DOHH2 (cell line): ENCODE measurements around the gene HSPA1L.
"Not testable (repeated sequence)": the region's sequence is repeated elsewhere in the genome, so short reads cannot be mapped to it uniquely, and the experiment has no call there.

Source experiments
- H3F3A ChIP-seq: fragments of 200-600 bp; sonication (generic), shearing (Covaris generic); 2 replicates; pipeline ENCODE4 v1.6.0; 2016; ENCODE audit warnings: antibody characterized with exemption, mild to moderate bottlenecking; ENCODE audit not compliant: control insufficient read depth, insufficient read depth
- H3K27ac ChIP-seq: fragments of 200-600 bp; sonication (generic); 2 replicates; pipeline ENCODE4 v1.5.1; 2014; ENCODE audit warnings: low read depth, mild to moderate bottlenecking, low read length, moderate library complexity
- H3K27me3 ChIP-seq: fragments of 200-600 bp; sonication (generic); 2 replicates; pipeline ENCODE4 v1.6.1; 2014; ENCODE audit warnings: mild to moderate bottlenecking, low read length, mixed read lengths; ENCODE audit not compliant: control insufficient read depth
- H3K36me3 ChIP-seq: fragments of 200-600 bp; sonication (generic); 2 replicates; pipeline ENCODE4 v1.6.1; 2014; ENCODE audit warnings: mild to moderate bottlenecking, low read length, moderate library complexity, mixed read lengths; ENCODE audit not compliant: control insufficient read depth
- H3K4me1 ChIP-seq: fragments of 200-600 bp; sonication (generic); 2 replicates; pipeline ENCODE4 v1.6.1; 2014; ENCODE audit warnings: mild to moderate bottlenecking, low read length, mixed read lengths; ENCODE audit not compliant: control insufficient read depth
- H3K4me2 ChIP-seq: fragments of 200-600 bp; sonication (generic); 2 replicates; pipeline ENCODE4 v1.6.0; 2014; ENCODE audit warnings: mild to moderate bottlenecking, low read length, moderate library complexity
- H3K4me3 ChIP-seq: fragments of 200-600 bp; sonication (generic); 2 replicates; pipeline ENCODE4 v1.5.1; 2014; ENCODE audit warnings: mild to moderate bottlenecking, low read length, mixed read lengths
- H3K79me2 ChIP-seq: fragments of 200-600 bp; sonication (generic); 2 replicates; pipeline ENCODE4 v1.6.1; 2014; ENCODE audit warnings: mild to moderate bottlenecking, low read length, mixed read lengths; ENCODE audit not compliant: control insufficient read depth
- H3K9me2 ChIP-seq: fragments of 200-600 bp; sonication (generic); replicated peaks from 2 replicates; pipeline ENCODE4 v1.6.1; 2014; ENCODE audit warnings: mild to moderate bottlenecking, low read length, mixed read lengths; ENCODE audit not compliant: control insufficient read depth
- H3K9me3 ChIP-seq: fragments of 200-600 bp; sonication (generic); 2 replicates; pipeline ENCODE4 v1.6.1; 2014; ENCODE audit warnings: antibody characterized with exemption, low read length, mixed read lengths; ENCODE audit not compliant: control insufficient read depth, insufficient read depth
- H4K20me1 ChIP-seq: fragments of 200-600 bp; sonication (generic); 2 replicates; pipeline ENCODE4 v1.6.0; 2014; ENCODE audit warnings: low read depth, mild to moderate bottlenecking, antibody characterized with exemption, low read length, moderate library complexity; ENCODE audit not compliant: control insufficient read depth, insufficient read depth
- CTCF ChIP-seq: fragments of 200-600 bp; sonication (generic); IDR thresholded peaks from one replicate; pipeline ENCODE4 v1.5.1; 2014; ENCODE audit warnings: antibody characterized with exemption, mild to moderate bottlenecking, low read depth, low read length; ENCODE audit not compliant: poor library complexity, severe bottlenecking
- EZH2phosphoT487 ChIP-seq: fragments of 200-600 bp; sonication (generic); IDR thresholded peaks from 2 replicates; pipeline ENCODE4 v1.6.1; 2017; ENCODE audit warnings: borderline replicate concordance, mild to moderate bottlenecking, antibody characterized with exemption, low read length, moderate library complexity, mixed read lengths

The HSPA1L gene

GRCh38 chr6:31815025-31815838, at the start of gene HSPA1L, which contains the start of gene HSPA1A:
HSPA1L (minus strand) TSS chr6:31815283; CDS start chr6:31811972, 3,311 bp downstream.
HSPA1A (plus strand) TSS chr6:31815543; CDS start chr6:31815757, 214 bp downstream.
- Histone ChIP-seq H3K4me2 (peak within 1 kb of the TSS; percentile 71), H3K27ac (no peak within 1 kb of the TSS), H3K4me3 (peak within 1 kb of the TSS; percentile 68), H3K36me3 (no peaks in the 10 kb centered on the region), H3K9me3 (no peaks in the 10 kb centered on the region), H3F3A (peaks cover 11% of the 10 kb centered on the region; the same call in 1 of the 2 replicates), H3K27me3 (peaks cover 4% of the 10 kb centered on the region; the same call in 1 of the 2 replicates), H3K4me1 (peaks cover 30% of the 10 kb centered on the region), H4K20me1 (no peaks in the 10 kb centered on the region), H3K9me2 (no peaks in the 10 kb centered on the region), H3K79me2 (no peaks in the 10 kb centered on the region)
- TF ChIP-seq CTCF (no peak), EZH2phosphoT487 (no peak)

DNA sequence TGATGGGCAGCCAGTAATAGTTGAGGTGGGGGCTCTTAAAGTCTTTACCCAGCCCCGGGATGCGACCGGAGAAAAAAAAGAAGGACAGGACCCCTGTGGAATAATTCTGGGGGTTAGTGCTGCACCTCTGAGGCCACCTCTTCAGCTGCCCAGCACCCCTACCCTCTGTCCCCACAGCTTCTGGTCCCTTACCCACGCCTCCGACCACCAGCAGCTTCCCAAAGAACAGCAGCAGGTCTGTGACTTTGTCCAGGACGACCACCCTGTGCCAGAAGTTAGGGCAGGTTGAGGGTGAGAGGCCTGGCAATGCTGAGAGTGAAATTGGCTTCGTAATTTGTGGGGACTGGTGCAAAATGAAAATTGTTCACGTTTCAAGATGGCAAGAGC, 49.7 kb upstream of the HSPA1L start:
- no peak overlapping the region for H3K27ac ChIP-seq
- H3K4me3 ChIP-seq, result no peak overlapping the region; the same call in 1 of the 2 replicates
- TF ChIP-seq CTCF (no peak), EZH2phosphoT487 (no peak)
- H3K27me3 ChIP-seq, result peaks cover 14% of the 10 kb centered on the region
- H3K79me2 ChIP-seq, result 0 out of 2 replicates have a peak, but pooled peaks cover 8% of the 10 kb centered on the region
- H3K4me2 ChIP-seq, result peak overlapping the region; percentile 77; the same call in 1 of the 2 replicates
- peaks cover 23% of the 10 kb centered on the region for H3K4me1 ChIP-seq
- H4K20me1 ChIP-seq, result no peaks in the 10 kb centered on the region
- peaks cover 4% of the 10 kb centered on the region; the same call in 1 of the 2 replicates for H3K36me3 ChIP-seq
- 0 out of 2 replicates have a peak, but pooled peaks cover 5% of the 10 kb centered on the region for H3F3A ChIP-seq
- no peaks in the 10 kb centered on the region for H3K9me3 ChIP-seq
- no peaks in the 10 kb centered on the region for H3K9me2 ChIP-seq

GRCh38 chr6:31864123-31864562, 49.1 kb upstream of the HSPA1L start:
- not testable (repeated sequence) for H3K36me3 ChIP-seq, H3K79me2 ChIP-seq, H3K9me2 ChIP-seq, H3K9me3 ChIP-seq, H3K27me3 ChIP-seq, H4K20me1 ChIP-seq, H3F3A ChIP-seq
- Histone ChIP-seq H3K27ac (peak overlapping the region; percentile 85), H3K4me2 (peak overlapping the region; percentile 77), H3K4me1 (peaks cover 23% of the 10 kb centered on the region), H3K4me3 (peak overlapping the region; percentile 93)
